Activated CD4-positive, CD25-positive, alpha-beta regulatory T cell treated with anti-CD3 and anti-CD28 coated beads, Interleukin-2, amount 50 U/mL, for 72 hours (primary cell): ENCODE data around the gene DCLK2.

Experiments used
- DNase-seq: peaks from one replicate; pipeline ENCODE4 v3.0.0; 2021

The DCLK2 gene

DNA sequence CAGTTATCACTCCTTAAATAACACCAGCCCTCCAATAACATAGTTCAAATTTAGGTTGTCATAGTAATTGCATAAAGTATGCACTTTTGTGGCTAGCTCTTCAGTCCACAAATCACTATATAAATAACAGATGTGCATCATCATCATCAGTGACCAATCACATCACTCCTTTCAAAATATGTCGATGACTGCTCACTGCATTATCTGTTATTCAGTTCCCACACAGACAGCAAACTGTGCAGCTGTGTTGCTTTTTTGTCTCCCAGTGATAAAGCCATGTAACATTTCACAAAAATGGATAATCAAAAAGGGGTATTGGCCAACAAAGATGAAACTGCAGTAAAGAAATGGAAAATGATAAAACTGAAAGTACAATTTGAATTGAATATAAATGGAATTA, 205.4 kb downstream of the DCLK2 start:
- DNase-seq = no peak

GRCh38 chr4:150286656-150287055, 208.4 kb downstream of the DCLK2 start:
- no peak for DNase-seq

- no peak for DNase-seq
Measured at GRCh38 chr4:150289198-150289597, 211.0 kb downstream of the DCLK2 start.

DNA sequence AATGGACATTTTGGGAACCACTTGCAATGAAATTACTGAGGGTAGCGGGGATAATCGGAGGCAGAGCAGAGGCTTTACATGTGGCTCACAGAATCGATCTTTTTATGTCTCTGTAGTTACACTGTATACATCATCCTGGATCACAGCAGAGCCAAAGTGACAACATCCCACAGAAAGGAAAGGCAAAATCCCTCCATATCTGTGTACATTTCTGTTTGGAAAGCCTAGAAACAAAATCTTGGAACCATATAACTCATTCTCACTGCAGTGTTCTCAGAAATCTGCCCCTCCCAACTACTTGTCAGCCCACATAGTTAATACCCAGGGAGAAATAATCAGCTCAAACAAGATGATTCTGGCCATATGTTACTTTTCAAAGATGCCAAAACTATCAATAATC, 211.6 kb downstream of the DCLK2 start:
- no peak for DNase-seq

- no peak for DNase-seq
Measured at GRCh38 chr4:150297861-150298474, 219.7 kb downstream of the DCLK2 start.

DNA sequence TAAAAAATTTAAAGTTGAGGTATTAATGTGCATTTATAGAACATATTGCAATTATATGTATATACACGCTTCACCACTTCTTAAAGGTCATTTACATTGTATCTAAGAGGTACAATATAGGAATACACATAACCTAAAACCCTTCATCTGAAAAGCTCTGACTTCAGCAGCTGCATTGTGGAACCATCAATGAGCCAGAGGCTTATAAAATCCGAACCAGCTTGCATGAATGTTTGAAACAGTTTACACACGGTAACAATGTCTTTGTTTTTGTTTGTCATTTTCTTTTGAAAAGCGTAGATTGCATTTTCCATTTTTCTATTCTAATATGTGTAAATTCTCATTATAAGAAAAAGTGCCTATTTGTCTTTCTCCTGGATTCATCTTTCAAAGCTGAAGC, 221.6 kb downstream of the DCLK2 start:
- no peak for DNase-seq

DNA sequence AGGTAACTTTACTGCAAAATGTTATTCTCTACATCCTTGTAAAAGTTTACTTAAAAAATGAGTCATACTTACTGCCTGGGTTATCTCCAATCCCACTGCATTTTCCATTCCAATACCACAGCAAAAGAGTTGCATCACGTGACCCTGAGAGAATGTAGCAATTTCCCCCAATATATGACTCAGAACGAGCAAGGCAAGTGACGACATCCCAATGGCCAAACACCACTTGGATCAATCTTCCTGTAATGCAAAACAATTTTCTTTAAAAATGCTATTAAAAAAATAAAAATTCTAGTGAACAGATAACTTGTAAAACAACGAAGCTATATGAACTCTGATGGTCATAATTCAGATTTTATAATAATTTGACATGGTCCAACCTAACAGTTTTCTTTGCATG, 224.3 kb downstream of the DCLK2 start:
- no peak for DNase-seq

- DNase-seq = no peak
Measured at GRCh38 chr4:150305995-150306394, 227.8 kb downstream of the DCLK2 start.

DNA sequence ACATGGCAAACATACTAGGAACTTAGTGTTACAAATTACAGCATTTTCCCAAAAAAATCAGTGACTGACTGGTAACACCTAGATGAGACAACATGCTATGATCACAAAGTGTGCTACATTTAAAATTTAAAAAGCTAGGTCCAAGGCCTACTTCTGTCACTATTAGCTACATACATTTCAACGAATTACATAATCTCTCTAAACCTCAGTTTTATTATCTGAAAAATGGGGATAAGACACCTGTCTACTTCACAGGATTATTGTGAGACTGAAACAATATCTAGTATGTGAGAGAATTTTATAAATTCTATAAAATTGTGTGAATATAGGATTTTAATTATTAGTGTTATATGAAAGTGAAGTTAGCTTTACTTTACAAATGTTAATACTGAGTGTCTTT, 228.5 kb downstream of the DCLK2 start:
- DNase-seq = no peak
